Endothelial cell of umbilical vein (primary cell): ENCODE measurements around the gene RIC8B. TPM values are rescaled to one million over a fixed set of nuclear protein-coding genes. Genes with fewer than 3 reads are reported as not detected.

Experiments used
- BruUV-seq: library from RNA; stranded (reverse); fragments of 400-500 nt; replicated peaks from 2 replicates; lab custom pipeline; 2021; lab: Mats Ljungman, UMichigan
- CTCF ChIA-PET: fragments of 300-600, 350-600 bp; sonication (Branson Sonifier 250); formaldehyde crosslinking; loops from one replicate; lab custom pipeline; 2021; ENCODE audit warnings: antibody characterized with exemption, inconsistent platforms; lab: Charles Lee
- POLR2A ChIA-PET: fragments of 300-600, 350-600 bp; sonication (Branson Sonifier 250); formaldehyde crosslinking; loops from one replicate; lab custom pipeline; 2021; ENCODE audit warnings: antibody characterized with exemption, inconsistent platforms; lab: Charles Lee
- DNase-seq: peaks from one replicate; pipeline ENCODE4 v3.0.0-alpha.2; 2011; ENCODE audit warnings: low read depth, low spot score
- FAIRE-seq: peaks from 2 replicates; lab custom pipeline; 2011; peaks lifted over from hg19 to GRCh38; lab: Jason Lieb, UNC
- H2AFZ ChIP-seq: 2 replicates; pipeline ENCODE4 v1.6.0; 2012; ENCODE audit warnings: low read depth, low read length, control low read depth, inconsistent platforms
- H3K27ac ChIP-seq: 2 replicates; pipeline ENCODE4 v1.5.1; 2011; ENCODE audit warnings: low read depth, mild to moderate bottlenecking, control low read depth, low read length, moderate library complexity; ENCODE audit not compliant: insufficient read depth
- H3K27me3 ChIP-seq, 2 experiments: 2 replicates each; pipeline versions ENCODE4 v1.6.0 to v1.6.1; 2011; ENCODE audit warnings: low read length in 2 of 2, mixed read lengths in 1 of 2; ENCODE audit not compliant: control insufficient read depth in 2 of 2, insufficient read depth in 2 of 2
- H3K36me3 ChIP-seq, 2 experiments: 2 replicates in 1 of 2; 3 replicates in 1 of 2; pipeline ENCODE4 v1.5.1; 2011; ENCODE audit warnings: low read length in 2 of 2, mild to moderate bottlenecking in 1 of 2, moderate library complexity in 1 of 2; ENCODE audit not compliant: control insufficient read depth in 2 of 2, insufficient read depth in 2 of 2; ENCODE audit errors: extremely low read depth in 1 of 2
- H3K4me1 ChIP-seq: 3 replicates; pipeline ENCODE4 v1.5.1; 2011; ENCODE audit warnings: mild to moderate bottlenecking, low read length; ENCODE audit not compliant: control insufficient read depth, insufficient read depth; ENCODE audit errors: extremely low read depth
- H3K4me2 ChIP-seq: 2 replicates; pipeline ENCODE4 v1.6.1; 2011; ENCODE audit warnings: low read length, control low read depth, mixed read lengths; ENCODE audit not compliant: insufficient read depth
- H3K4me3 ChIP-seq, 3 experiments: fragments of 200-600 bp in 1 of 3; sonication (generic), shearing (Covaris generic) in 1 of 3; replicated peaks in 1 of 3; 2 replicates each; pipeline ENCODE4 v1.5.1; 2011 to 2016; ENCODE audit warnings: control low read depth in 3 of 3, low read length in 3 of 3, mild to moderate bottlenecking in 2 of 3, inconsistent platforms in 1 of 3, low read depth in 1 of 3, moderate library complexity in 1 of 3; ENCODE audit not compliant: insufficient read depth in 1 of 3
- H3K79me2 ChIP-seq: 2 replicates; pipeline ENCODE4 v1.6.0; 2012; ENCODE audit warnings: low read length, inconsistent platforms; ENCODE audit not compliant: control insufficient read depth, insufficient read depth
- H3K9ac ChIP-seq: replicated peaks from 2 replicates; pipeline ENCODE3; 2011; ENCODE audit warnings: low read length, control low read depth; ENCODE audit not compliant: insufficient read depth; ENCODE audit errors: extremely low read depth
- H3K9me1 ChIP-seq: replicated peaks from 3 replicates; pipeline ENCODE4 v1.6.0; 2011; ENCODE audit warnings: mild to moderate bottlenecking, low read length; ENCODE audit not compliant: control insufficient read depth, insufficient read depth; ENCODE audit errors: extremely low read depth
- H3K9me3 ChIP-seq: replicated peaks from 2 replicates; pipeline ENCODE4 v1.5.1; 2012; ENCODE audit warnings: low read length, inconsistent platforms; ENCODE audit not compliant: control insufficient read depth, insufficient read depth
- H4K20me1 ChIP-seq: replicated peaks from 2 replicates; pipeline ENCODE3; 2011; ENCODE audit warnings: mild to moderate bottlenecking, low read length; ENCODE audit not compliant: control insufficient read depth, insufficient read depth; ENCODE audit errors: extremely low read depth
- CTCF ChIP-seq, 2 donors: IDR thresholded peaks; 1 replicate in 1 of 2; 2 replicates in 1 of 2; pipeline ENCODE4 v1.5.1; 2011; ENCODE audit warnings: low read length in 2 of 2, mild to moderate bottlenecking in 2 of 2, moderate library complexity in 2 of 2, control low read depth in 1 of 2, inconsistent platforms in 1 of 2, low read depth in 1 of 2; ENCODE audit not compliant: insufficient read depth in 1 of 2; ENCODE audit errors: extremely low read depth in 1 of 2
- EZH2 ChIP-seq: IDR thresholded peaks from 2 replicates; pipeline ENCODE4 v1.6.1; 2012; ENCODE audit warnings: borderline replicate concordance, low read depth, mild to moderate bottlenecking, moderate library complexity, low read length, inconsistent platforms; ENCODE audit not compliant: severe bottlenecking
- FOS ChIP-seq: IDR thresholded peaks from 2 replicates; pipeline ENCODE4 v1.6.1; 2011; ENCODE audit warnings: mild to moderate bottlenecking, low read length, moderate library complexity, borderline replicate concordance; ENCODE audit not compliant: insufficient read depth
- GATA2 ChIP-seq: IDR thresholded peaks from 2 replicates; pipeline ENCODE4 v1.7.0; 2011; ENCODE audit warnings: low read depth, mild to moderate bottlenecking, moderate library complexity, mixed read lengths, low read length; ENCODE audit not compliant: insufficient read length, insufficient read depth
- JUN ChIP-seq: IDR thresholded peaks from 2 replicates; pipeline ENCODE4 v1.6.1; 2011; ENCODE audit warnings: borderline replicate concordance, low read depth; ENCODE audit not compliant: insufficient read length, insufficient read depth
- MAX ChIP-seq: IDR thresholded peaks from 2 replicates; pipeline ENCODE4 v1.6.1; 2011; ENCODE audit not compliant: insufficient read depth, insufficient read length
- MYC ChIP-seq: IDR thresholded peaks from one replicate; pipeline ENCODE4 v1.6.1; 2011; ENCODE audit warnings: mild to moderate bottlenecking, low read depth, low read length
- POLR2A ChIP-seq: IDR thresholded peaks from 2 replicates; pipeline ENCODE4 v1.6.1; 2012; ENCODE audit warnings: low read depth, mild to moderate bottlenecking, control low read depth, low read length
- POLR2AphosphoS5 ChIP-seq: IDR thresholded peaks from 2 replicates; pipeline ENCODE4 v1.6.1; 2012; ENCODE audit warnings: low read depth, mild to moderate bottlenecking, control low read depth, low read length, moderate library complexity; ENCODE audit not compliant: insufficient read depth
- dilution Hi-C: fragments of 300-500 bp; cut with MboI; formaldehyde crosslinking; loops from one replicate; pipeline ENCODE4 v1.15.0; 2019; ENCODE audit warnings: low sequenced_read_pairs; ENCODE audit not compliant: extremely low pct_ligation_motif_present
- intact Hi-C: fragments of 100-400 bp; cut with micrococcal nuclease; formaldehyde crosslinking; loops from one replicate; pipeline ENCODE4 v1.10.0; 2022
- polyA plus RNA-seq, 4 experiments: library from polyadenylated mRNA; depleted of rRNA in 3 of 4; stranded (reverse) in 3 of 4; unstranded in 1 of 4; fragments of >200 nt; gene quantifications; 2 replicates each; pipeline versions ENCODE4 v1.2.1 to v1.2.3, GENCODE V29; 2011 to 2012; ENCODE audit warnings: missing spikeins in 1 of 4
- total RNA-seq: library from RNA; stranded (reverse); gene quantifications from 2 replicates; pipeline ENCODE4 v1.2.3, GENCODE V29; 2021

RIC8B gene
- total and polyA plus RNA-seq, 2 donors (not counting 3 experiments of a cell fraction or from before 2014, with no cell fraction given), result 4.1 to 13.7 TPM

- FAIRE-seq, result no peak
These were observed 57.2 kb downstream of the RIC8B start for GRCh38 chr12:106831699-106832098.

More at GRCh38 chr12:106831699-106832098, 57.2 kb downstream of the RIC8B start:
- CTCF ChIA-PET, result no interaction called here
- Histone ChIP-seq H3K27ac (no peak overlapping the region), H4K20me1 (no peaks in the 10 kb centered on the region), H3K27me3 (no peaks in the 10 kb centered on the region), H3K4me1 (no peaks in the 10 kb centered on the region), H2AFZ (no peak overlapping the region), H3K9me1 (no peaks in the 10 kb centered on the region), H3K36me3 (no peaks in the 10 kb centered on the region), H3K4me3 (no peak overlapping the region), H3K9me3 (no peaks in the 10 kb centered on the region), H3K9ac (no peak overlapping the region), H3K4me2 (no peak overlapping the region), H3K79me2 (no peaks in the 10 kb centered on the region)
- intact Hi-C loops, result no loop called here
- BruUV-seq, result no TSS peak
- DNase-seq, result no peak
- dilution Hi-C loops, result no loop called here
- POLR2A ChIA-PET, result no interaction called here
- TF ChIP-seq POLR2AphosphoS5 (no peak), JUN (no peak), POLR2A (no peak), GATA2 (no peak), EZH2 (no peak), FOS (no peak), MAX (no peak), CTCF (IDR thresholded peaks at IDR 0.05; ENCODE audit: extremely low read depth in 1 of 2, insufficient read depth in 1 of 2, low read depth in 1 of 2, low read length in 2 of 2) (no peak), MYC (no peak)
